Breast epithelium (tissue), 4 donors: ENCODE results near the gene BCL2. TPM values are rescaled to one million over a fixed set of nuclear protein-coding genes. Genes with fewer than 3 reads are reported as not detected.

Experiments
- DNase-seq, 2 donors: peaks; one replicate each; pipeline ENCODE4 v3.0.0-alpha.2; 2019; ENCODE audit warnings: low spot score in 2 of 2
- H3K27ac ChIP-seq, 2 donors: fragments of 200-600 bp; sonication (generic) in 1 of 2; one replicate each; pipeline ENCODE4 v1.5.1; 2016 to 2019; ENCODE audit warnings: mild to moderate bottlenecking in 1 of 2
- H3K27me3 ChIP-seq, 2 donors: fragments of 200-600 bp; sonication (generic) in 1 of 2; one replicate each; pipeline versions ENCODE4 v1.5.1 to v1.6.0; 2017 to 2019; ENCODE audit warnings: control low read depth in 1 of 2, mild to moderate bottlenecking in 1 of 2
- H3K36me3 ChIP-seq: fragments of 200-600 bp; one replicate; pipeline ENCODE4 v1.5.1; 2019
- H3K4me1 ChIP-seq, 2 donors: fragments of 200-600 bp; sonication (generic); one replicate each; pipeline ENCODE4 v1.5.1; 2016 to 2019; ENCODE audit warnings: control low read depth in 1 of 2
- H3K4me3 ChIP-seq, 3 donors: fragments of 200-600 bp; sonication (generic); 1 replicate in 2 of 3; 2 replicates in 1 of 3; pipeline ENCODE4 v1.5.1; 2016 to 2019; ENCODE audit warnings: mild to moderate bottlenecking in 3 of 3, moderate library complexity in 2 of 3
- H3K9me3 ChIP-seq, 2 donors: fragments of 200-600 bp; sonication (generic) in 1 of 2; one replicate each; pipeline ENCODE4 v1.5.1; 2016 to 2019; ENCODE audit warnings: control low read depth in 1 of 2
- POLR2A ChIP-seq: fragments of 450-650 bp; IDR thresholded peaks from one replicate; pipeline ENCODE4 v1.6.1; 2016; ENCODE audit warnings: antibody characterized with exemption, mild to moderate bottlenecking, moderate library complexity
- POLR2AphosphoS5 ChIP-seq, 3 donors: sonication (generic); formaldehyde crosslinking; IDR thresholded peaks; one replicate each; pipeline ENCODE4 v1.6.1; 2017; ENCODE audit warnings: antibody characterized with exemption in 3 of 3
- intact Hi-C: fragments of 100-400 bp; cut with DNase I; formaldehyde crosslinking; loops from one replicate; pipeline ENCODE4 v1.15.1; 2023; ENCODE audit warnings: low total_unique reads
- total RNA-seq, 3 donors: library from RNA; depleted of rRNA; stranded (reverse); fragments of >200 nt; gene quantifications; one replicate each; pipeline ENCODE4 v1.1.0, GENCODE V29; 2016
- TF ChIP-seq, protein P1 (sequence below), 3 donors: fragments of 450-650 bp; IDR thresholded peaks; one replicate each; pipeline ENCODE4 v1.5.1; 2016 to 2017; ENCODE audit warnings: antibody characterized with exemption in 3 of 3, mild to moderate bottlenecking in 3 of 3, moderate library complexity in 3 of 3

Gene BCL2
- total RNA-seq, 3 donors from 2014 or later: 41.3 to 82.5 (median 43.6) TPM

DNA sequence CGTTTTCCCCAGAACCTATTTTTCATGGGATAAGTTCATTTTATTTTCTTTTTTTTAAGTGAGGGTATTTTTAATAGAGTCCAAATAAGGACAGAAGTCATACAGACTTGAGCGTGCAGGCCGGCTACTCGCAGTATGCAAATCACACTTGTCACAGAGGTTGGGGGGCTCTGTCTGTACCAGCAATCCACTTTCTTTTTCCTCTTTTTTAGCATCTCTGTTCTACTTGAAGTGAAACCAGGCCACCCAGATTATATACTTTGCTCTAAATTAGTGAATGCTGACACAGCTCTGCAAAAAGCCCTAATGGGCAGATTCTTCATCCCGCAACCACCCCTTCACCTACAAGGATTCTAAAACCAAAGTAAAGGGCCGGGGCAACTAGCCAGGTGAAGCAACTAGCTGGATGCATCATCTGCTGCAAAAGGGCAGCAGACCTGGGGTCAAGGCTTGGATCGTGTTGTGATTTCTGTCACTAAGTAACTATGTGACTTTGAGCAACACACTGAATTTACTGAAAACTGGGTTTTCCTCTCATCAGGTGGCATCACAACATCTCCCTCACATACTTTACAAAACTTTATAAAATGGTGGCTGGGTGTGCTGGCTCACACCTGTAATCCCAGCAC, 29.1 kb upstream of the BCL2 start:
- Histone ChIP-seq H3K36me3 (no peaks in the 10 kb centered on the region), H3K27ac (peak overlapping the region in 1 of 2 donors; percentile 7), H3K27me3 (no peaks in the 10 kb centered on the region), H3K9me3 (no peaks in the 10 kb centered on the region), H3K4me1 (no peaks in the 10 kb centered on the region), H3K4me3 (no peak overlapping the region)
- DNase-seq: no peak
- TF ChIP-seq POLR2A (no peak), POLR2AphosphoS5 (IDR thresholded peaks at IDR 0.05) (no peak)
- TF ChIP-seq, protein P1, sequence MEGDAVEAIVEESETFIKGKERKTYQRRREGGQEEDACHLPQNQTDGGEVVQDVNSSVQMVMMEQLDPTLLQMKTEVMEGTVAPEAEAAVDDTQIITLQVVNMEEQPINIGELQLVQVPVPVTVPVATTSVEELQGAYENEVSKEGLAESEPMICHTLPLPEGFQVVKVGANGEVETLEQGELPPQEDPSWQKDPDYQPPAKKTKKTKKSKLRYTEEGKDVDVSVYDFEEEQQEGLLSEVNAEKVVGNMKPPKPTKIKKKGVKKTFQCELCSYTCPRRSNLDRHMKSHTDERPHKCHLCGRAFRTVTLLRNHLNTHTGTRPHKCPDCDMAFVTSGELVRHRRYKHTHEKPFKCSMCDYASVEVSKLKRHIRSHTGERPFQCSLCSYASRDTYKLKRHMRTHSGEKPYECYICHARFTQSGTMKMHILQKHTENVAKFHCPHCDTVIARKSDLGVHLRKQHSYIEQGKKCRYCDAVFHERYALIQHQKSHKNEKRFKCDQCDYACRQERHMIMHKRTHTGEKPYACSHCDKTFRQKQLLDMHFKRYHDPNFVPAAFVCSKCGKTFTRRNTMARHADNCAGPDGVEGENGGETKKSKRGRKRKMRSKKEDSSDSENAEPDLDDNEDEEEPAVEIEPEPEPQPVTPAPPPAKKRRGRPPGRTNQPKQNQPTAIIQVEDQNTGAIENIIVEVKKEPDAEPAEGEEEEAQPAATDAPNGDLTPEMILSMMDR (IDR thresholded peaks at IDR 0.05): no peak
- intact Hi-C loops: no loop called here

DNA sequence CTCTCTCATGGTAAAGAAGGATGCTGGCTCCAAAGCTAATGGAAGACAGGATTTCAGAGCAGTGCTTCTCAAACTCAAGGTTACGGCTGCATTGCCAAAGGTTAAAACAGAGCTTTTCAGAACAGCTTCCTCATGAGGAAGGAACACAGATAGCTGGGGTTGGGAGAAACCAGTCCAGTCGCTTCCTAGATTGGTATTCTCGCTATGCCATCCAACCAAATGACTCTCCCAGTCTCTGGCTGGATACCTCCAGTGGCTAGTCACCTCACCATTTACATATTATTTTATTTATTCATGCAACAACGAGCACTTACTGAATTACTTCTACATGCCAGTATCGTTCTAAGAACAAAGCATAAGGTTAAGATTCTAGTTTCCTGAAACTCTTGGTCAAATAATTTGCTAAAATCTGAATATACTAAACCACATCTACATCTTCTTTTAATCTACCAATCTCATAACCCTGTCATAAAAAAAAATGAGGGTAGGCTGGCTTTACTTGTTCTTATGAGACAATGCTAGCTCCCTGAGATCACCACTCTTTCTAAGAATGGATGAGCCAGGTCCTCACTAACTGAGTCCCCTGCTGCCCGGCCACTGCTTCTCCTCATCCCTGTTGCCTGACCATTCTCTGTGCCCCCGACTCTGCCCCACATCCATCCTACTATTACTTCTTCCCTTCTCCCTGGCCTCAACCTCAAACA, 27.1 kb upstream of the BCL2 start:
- no peak for DNase-seq
- H3K4me3 ChIP-seq: peak overlapping the region in 1 of 3 donors; percentile 7
- no peak for TF ChIP-seq POLR2AphosphoS5 (IDR thresholded peaks at IDR 0.05)
- TF ChIP-seq POLR2A: no peak
- TF ChIP-seq, protein P1 (IDR thresholded peaks at IDR 0.05): no peak
- H3K27ac ChIP-seq: peak overlapping the region; percentile 72 to 80
- no peaks in the 10 kb centered on the region for H3K4me1 ChIP-seq
- H3K9me3 ChIP-seq: no peaks in the 10 kb centered on the region
- H3K36me3 ChIP-seq: no peaks in the 10 kb centered on the region
- H3K27me3 ChIP-seq: no peaks in the 10 kb centered on the region
- intact Hi-C loops: no loop called here

DNA sequence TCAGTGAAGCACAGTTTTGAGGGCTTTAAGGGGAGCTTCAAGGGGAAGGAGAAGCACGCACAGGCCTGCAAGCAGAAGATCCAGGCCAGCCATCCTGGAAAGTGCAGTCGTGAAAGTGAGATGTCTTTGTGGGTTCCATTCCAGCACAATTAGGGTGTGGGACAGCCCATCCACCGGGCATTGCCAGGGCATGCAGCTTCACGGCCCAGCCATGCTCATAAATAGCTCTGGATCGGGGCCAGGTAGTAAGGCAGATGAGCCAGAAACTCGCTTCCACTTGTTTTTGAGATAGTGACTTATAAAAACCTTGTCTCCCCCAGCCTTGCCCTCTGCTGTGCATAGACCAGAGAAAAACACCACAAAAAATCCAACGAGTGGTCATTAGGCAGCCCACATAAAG, 26.5 kb upstream of the BCL2 start:
- no peaks in the 10 kb centered on the region for H3K36me3 ChIP-seq
- no peaks in the 10 kb centered on the region for H3K4me1 ChIP-seq
- intact Hi-C loops: no loop called here
- peak overlapping the region in 1 of 3 donors; percentile 7 for H3K4me3 ChIP-seq
- DNase-seq: peak in 1 of 2 donors; percentile 61
- TF ChIP-seq POLR2AphosphoS5 (IDR thresholded peaks at IDR 0.05) (no peak), POLR2A (no peak)
- TF ChIP-seq, protein P1 (IDR thresholded peaks at IDR 0.05): no peak
- H3K9me3 ChIP-seq: no peaks in the 10 kb centered on the region
- peak overlapping the region; percentile 72 to 80 for H3K27ac ChIP-seq
- H3K27me3 ChIP-seq: no peaks in the 10 kb centered on the region

DNA sequence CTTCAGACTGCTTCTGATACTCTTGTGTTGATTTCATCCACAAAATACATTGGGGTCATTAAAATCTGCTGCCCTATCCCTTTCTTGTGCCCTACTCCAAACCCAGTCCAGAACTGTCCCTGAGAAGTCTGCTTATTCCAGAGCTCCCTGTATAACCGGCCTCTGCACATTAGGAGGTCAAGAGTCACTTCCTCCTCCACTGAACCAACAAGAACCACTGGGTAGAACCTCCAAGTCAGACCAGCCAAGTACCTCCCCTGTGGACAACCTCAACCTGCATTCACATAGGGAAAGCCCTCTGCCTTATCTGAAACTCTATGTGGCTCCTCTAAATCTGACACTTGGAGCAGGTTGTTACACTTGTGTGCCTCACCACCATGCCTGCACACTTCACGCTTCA, 25.3 kb upstream of the BCL2 start:
- H3K4me3 ChIP-seq: no peak overlapping the region
- peak overlapping the region; percentile 72 to 80 for H3K27ac ChIP-seq
- TF ChIP-seq POLR2AphosphoS5 (IDR thresholded peaks at IDR 0.05) (no peak), POLR2A (no peak)
- TF ChIP-seq, protein P1 (IDR thresholded peaks at IDR 0.05): no peak
- H3K36me3 ChIP-seq: no peaks in the 10 kb centered on the region
- no peaks in the 10 kb centered on the region for H3K9me3 ChIP-seq
- intact Hi-C loops: no loop called here
- H3K4me1 ChIP-seq: no peaks in the 10 kb centered on the region
- no peaks in the 10 kb centered on the region for H3K27me3 ChIP-seq
- no peak for DNase-seq

DNA sequence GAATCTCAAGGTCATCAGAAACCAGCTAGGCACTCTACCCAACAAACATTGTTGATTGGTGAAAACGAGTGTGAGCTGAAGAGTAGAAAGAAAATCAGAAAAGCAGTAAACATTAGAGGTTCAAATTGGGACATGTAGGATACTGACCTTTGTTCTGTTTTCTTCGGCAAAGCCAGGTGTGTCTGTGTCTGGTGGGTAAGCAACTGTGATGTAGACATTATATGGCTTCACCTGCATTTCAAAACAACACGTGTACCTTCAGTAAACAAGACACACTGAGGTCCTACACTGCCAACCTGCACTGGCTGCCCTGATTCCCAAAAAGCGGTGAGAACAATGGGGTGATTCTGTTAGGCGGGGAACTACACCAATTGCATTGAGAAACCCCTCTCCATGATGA, 24.7 kb upstream of the BCL2 start:
- Histone ChIP-seq H3K27me3 (no peaks in the 10 kb centered on the region), H3K9me3 (no peaks in the 10 kb centered on the region), H3K4me3 (no peak overlapping the region), H3K27ac (peak overlapping the region; percentile 29 to 72), H3K4me1 (no peaks in the 10 kb centered on the region), H3K36me3 (peaks cover 4% of the 10 kb centered on the region)
- intact Hi-C loops: no loop called here
- TF ChIP-seq POLR2A: no peak
- TF ChIP-seq, protein P1 (IDR thresholded peaks at IDR 0.05): no peak
- no peak for TF ChIP-seq POLR2AphosphoS5 (IDR thresholded peaks at IDR 0.05)
- no peak for DNase-seq
